ENCODE measurements around the gene C1QC.

Gene C1QC

DNA sequence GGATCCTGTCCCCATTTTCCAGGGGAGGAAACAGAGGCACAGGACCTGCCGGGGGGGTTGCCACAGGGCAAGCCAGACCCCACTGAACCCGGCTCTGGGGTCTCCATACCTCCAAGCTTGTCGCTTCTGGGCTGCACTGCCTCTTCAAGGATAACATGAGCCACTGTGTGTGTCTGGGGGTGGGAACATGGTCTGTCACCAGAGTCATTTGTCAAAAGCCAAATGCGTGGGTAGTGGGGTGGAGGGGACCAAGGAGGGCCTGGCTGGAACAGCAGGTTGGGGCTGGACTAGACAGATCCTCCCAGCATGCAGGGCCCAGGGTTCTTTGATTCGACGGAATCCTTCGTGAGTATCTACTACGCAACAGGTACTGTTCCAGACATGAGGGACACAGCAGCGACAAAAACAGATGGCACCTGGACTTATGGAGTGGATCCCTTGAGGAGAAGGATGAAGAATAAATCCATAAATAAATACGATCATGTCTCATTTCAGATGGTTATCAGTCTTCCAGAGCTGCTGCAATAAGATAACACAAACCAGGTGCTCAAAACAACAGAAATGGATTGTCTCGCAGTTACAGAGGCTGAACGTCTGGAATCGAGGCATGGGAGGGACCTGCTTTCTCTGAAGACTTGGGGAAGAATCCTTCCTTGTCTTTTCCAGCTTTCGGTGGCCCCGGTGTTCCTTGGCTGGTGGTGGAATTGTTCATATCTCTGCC is 38.3 kb downstream of the C1QC start:
- DNase-seq (ENCODE audit: low read depth): no peak

- no peak for DNase-seq (ENCODE audit: low read depth)
These were observed 40.1 kb downstream of the C1QC start for GRCh38 chr1:22683547-22683946.

DNA sequence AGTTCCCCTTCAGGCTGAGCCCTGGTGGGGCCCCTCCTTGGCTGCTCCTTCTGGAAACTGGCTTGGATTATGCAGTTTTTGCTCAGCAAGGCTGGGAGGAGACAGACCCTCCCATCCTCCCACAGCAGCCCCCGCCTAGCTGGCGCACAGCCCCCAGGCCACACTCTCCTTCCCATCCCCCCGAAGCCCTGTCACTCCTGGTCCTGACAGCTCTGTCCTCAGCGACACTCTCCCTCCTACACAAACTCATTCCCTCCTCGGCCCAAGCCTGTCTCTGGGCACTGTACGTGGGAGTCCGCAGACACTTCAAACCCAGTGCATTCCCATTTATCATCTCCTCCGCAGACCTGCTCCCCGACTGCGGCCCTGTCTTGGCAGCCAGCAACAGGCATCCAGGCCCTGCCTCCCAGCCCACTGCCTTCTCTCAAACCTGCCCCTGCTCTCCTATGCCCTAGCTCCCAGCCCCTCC is 42.2 kb downstream of the C1QC start:
- no peak for DNase-seq (ENCODE audit: low read depth)

GRCh38 chr1:22687191-22687590 is 43.8 kb downstream of the C1QC start:
- no peak for DNase-seq (ENCODE audit: low read depth)

DNA sequence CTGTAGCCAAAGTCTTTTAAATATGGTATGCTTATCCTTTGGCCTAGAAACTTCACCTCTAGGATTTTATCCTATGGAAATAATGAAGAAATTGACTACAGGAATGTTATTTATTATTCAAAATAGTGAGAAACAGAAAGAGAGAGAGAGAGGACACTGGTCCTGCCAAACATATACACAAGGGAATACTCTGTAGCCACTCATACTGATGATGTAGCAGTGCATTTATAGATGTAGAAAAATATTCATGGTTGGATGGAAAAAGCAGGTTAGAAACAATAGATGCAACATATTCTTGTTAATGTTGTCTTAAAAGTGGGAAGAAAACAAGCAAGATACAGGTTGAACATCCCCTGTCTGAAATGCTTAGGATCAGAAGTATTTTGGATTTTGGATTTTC is 45.0 kb downstream of the C1QC start:
- no peak for DNase-seq (ENCODE audit: low read depth)

DNA sequence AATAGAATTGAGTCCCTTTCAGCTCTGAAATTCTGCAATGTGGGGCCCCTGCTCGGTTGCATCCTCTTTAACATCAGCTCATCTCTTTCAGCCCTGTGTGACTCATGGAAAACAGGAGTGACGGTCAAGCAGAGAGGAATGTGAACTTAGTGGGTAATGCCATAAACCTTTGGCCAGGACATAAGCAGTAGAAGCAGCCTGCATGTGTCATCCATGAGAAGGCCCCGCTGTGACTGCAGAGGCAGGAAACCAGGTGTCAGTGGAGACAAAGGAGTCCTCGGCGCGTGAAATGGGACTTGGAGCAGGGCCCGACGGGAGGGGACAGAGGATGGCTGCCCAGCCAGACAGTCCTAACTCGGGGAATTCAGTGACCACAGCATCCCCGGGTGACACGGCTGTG is 46.1 kb downstream of the C1QC start:
- DNase-seq (ENCODE audit: low read depth): peak; percentile 78

GRCh38 chr1:22691031-22691753 is 47.8 kb downstream of the C1QC start:
- no peak for DNase-seq (ENCODE audit: low read depth)

DNA sequence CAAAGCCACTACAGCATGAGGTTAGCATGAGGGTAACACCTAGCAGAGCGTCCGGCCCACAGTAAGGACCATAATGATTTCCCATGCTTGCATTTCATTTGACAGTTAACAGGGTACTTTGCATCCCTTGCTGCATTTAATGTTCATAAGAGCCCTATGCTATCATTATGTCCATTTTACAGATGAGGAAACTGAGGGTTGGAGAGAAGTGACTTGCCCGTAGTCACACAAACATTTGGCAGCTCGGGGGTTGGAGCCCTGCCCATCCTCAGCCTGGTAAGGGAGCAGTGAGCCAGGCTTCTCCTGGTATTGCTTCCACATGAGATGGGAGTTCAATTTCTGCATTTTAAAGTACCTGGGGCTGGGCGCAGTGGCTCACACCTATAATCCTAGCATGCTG is 50.7 kb downstream of the C1QC start:
- DNase-seq (ENCODE audit: low read depth): no peak

DNA sequence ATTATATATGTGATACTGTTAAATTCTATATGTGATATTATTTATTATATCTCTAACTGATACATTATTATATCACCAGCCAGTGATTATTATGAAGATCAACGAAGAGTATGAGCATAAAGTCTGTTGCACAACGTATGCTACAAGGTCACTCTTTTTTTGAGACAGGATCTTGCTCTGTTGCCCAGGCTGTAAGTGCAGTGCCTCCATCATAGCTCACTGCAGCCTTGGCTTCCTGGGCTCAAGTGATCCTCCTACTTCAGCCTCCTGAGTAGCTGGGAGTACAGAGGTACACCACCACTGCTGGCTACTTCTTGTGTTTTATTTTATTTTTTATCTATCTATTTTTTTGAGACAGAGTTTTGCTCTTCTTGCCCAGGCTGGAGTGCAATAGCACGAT is 53.2 kb downstream of the C1QC start:
- DNase-seq (ENCODE audit: low read depth): no peak

Data from GM04503 (cell line).